GM18907 (cell line): ENCODE measurements around the gene WNT10A.

Experiments
- ATAC-seq: cut with Tn5 transposase; IDR thresholded peaks from one replicate; pipeline ENCODE4 v1.9.1; 2021; ENCODE audit warnings: mild to moderate bottlenecking, moderate library complexity; ENCODE audit not compliant: unreplicated experiment

WNT10A gene

DNA sequence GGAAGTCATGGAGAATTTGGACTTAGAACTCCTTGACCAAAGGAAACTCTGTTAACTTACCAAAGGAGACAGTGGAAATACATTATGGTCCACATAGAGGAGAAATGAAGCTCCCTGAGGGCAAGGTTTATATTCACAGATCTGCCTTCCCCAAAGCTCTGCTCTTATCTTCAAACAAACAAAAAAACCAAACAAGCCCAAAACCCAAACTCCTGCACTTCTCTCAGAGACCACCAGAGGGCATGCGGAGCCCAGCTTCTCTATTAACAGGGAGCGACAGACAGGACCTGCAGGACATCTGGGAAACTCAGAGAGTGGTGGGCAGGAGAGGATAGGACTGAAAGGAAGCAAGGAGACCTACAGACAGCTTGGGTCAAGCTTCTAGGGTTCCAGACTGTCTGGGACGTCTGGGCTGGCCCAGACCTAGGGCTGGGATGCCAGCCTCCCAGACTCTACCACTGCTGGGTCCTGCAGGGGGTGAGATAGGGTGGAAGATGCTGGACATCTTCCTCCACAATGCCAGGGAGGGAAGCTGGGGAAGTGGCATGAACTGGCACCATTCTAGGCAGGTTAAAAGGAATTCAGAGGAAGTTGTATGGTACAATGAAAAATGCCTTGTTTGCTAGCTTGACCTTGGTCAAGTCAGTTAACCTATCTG is 4.0 kb upstream of the WNT10A start:
- no peak for ATAC-seq

DNA sequence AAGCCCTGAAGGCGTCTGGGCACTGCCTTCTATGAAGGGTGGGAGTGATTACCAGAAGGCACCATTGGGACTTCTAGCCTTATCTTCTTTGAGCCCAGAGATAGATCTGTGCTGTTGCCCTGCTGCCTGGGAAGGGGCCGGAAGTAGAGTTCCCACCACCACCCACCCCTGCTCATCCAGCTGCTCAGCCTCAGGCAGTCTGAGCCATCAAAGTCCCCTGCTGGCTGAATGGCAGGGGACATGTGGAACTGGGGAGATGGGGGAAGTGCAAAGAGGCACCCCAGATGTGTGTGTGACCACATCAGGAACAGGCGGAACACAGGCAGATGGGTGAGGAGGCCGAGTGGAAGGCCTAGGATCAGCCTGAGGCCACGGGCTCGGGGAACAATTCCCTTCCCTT is 3.3 kb upstream of the WNT10A start:
- ATAC-seq, result no peak

DNA sequence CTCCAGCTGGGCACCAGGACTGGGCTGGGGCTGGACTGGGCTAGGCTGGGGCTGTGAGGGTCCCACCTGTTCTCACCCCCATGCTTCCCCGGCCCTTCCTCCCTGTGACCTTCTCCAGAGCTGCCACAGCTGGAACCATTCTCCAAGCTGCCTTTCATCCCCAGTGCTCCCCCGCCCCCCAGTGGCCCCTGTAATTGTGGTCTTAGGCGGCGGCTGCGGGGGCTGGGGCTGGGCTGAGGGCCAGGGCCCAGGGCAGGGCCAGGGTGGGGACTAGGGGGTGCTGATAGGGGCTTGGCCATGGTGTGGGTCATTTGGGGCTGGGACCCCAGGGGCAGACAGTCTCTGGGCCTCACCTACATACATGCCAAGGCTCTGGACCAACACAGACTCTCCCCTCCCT is 2.8 kb upstream of the WNT10A start:
- no peak for ATAC-seq

DNA sequence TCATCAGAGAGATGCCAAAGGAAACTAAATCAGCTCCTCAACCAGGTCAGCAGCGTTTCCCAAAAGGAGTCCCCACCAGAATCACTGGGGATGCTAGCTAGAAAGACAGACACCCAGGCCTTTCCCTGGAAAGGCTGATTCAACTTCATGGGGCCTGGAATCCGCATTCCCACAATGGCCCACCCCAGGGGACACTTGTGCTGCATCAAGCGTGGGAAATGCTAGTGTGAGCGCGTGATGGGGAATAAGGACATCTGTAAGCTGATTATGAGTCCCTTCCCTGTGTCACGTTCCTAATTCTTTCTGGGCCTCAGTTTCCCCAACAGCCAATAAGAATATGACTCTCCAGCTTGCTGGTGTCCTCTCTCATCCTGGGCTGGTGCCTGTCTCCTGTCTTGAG is 2.2 kb upstream of the WNT10A start:
- ATAC-seq, result no peak

DNA sequence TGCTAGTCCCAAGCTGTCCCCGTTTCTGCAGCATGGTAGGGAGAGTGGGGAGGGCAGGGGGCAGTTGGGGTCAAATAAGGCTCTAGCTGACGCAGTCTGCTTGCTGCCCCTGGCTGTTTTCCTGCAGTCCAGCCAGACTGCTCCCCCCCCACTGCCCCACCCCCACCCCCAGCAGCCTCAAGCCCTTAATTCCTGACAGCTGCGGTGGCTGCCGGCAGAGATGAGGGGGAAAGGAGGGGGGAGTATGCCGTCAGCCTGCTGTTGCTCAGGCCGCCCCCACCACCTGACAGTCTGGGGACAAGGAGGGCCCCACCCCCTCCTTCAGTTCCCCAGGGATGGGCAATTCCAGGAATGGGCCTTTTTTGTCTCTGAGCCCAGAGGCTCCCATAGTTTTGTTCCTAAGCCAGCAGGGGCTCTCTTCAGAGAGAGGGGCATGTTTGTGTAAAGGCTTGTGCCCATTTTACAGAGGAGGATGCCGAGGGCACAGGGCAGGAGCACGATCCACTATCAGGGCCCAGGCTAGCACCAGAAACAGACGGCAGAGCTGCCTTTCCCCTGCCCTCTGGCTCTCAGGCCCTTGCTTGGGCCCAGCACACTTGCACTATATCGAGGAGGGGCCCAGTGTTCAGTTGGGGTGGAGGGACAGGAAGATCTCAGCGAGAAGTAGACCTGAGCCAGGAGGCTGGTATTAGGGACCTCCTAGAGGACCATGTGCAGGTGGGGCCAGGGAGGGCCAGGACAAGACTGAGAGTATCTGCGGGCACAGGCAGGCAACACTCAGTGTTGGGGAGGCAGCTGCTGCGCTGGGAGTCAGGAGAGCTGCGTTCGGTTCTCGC is 1.5 kb upstream of the WNT10A start:
- ATAC-seq, result peak; percentile 11

DNA sequence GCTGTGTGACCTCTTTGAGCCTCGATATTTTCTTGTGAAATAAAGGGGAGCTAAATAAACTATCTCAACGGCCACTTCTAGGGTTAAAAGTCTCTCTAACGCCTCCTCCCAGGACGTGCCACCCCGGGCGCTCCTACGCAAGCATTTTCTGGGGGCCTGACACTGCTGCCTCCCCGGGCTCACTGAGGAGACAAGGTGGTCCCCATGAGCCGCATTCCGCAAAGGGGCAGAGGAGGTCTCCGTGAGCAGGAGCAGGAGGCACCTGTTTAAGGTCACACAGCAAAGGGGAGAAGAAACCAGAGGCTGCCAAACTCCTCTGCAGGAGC is 913 bp upstream of the WNT10A start:
- ATAC-seq, result no peak

DNA sequence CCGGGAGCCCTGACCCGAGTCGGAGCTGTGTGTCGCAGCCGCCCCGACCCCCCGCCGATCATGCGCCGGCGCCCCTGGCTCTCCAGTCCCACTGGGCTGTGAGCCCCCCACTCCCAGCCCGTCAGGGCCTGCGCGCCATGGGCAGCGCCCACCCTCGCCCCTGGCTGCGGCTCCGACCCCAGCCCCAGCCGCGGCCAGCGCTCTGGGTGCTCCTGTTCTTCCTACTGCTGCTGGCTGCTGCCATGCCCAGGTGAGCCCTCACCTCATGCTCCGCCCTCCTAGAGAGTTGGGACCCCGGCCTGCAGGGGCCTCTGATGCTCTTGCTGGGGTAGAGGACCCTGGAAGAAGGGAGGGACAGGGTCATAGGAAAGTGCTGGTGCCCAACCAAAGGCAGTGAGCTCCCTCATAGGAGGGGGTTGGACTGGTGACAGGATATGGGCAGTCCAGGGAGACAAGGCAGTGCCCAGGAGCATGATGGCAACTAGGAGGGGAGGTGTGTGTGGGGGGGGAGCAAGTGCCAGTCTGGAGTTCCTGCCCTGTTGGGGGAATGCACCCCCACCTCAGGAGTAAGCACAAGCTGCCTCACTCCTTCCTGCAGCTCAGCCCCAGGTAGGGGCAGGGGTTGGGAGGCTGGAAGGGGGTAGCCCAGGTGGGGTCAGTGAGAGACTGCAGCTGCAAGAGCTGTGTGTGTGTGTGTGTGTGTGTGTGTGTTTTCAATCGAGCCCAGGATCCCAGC is 375 bp downstream of the WNT10A start:
- ATAC-seq, result no peak

DNA sequence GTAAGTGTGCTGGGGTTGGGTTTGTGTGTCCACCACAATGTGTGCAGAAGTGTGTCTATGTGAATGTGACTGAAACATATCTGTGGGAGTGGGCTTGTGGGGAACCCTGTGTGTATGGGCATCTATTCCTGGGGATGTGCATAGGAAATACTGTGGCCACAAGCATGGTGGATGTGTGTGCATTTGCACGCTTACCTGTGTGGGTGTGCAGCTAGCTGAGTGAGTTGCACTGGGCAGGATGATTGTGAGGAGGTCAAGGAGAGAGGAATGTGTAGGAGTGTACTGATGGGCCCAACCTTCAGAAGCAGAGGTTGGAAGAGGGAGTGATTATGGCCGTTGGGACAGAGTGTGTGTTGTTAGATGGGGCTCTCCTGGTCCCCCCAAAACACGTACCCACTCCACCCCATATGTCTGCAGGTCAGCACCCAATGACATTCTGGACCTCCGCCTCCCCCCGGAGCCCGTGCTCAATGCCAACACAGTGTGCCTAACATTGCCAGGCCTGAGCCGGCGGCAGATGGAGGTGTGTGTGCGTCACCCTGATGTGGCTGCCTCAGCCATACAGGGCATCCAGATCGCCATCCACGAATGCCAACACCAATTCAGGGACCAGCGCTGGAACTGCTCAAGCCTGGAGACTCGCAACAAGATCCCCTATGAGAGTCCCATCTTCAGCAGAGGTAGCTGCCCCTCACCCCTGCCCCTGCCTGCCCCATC is 1.2 kb downstream of the WNT10A start:
- ATAC-seq, result no peak

DNA sequence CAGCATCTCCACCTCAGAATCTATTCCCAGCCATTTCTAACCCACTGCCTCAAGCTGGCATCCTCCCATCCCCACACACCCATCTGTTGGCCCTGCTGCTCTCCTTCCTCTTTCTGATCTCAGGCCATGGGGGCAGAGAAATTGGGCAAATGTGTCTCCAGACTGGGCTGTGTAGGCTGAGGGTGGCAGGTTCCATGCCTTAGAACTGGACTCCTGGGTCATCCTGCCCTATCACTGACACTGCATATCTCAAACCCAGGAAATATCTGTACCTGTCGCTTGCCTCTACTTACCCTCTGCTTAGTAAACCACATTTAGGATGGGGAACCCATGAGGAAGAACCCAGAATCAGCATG is 1.8 kb downstream of the WNT10A start:
- no peak for ATAC-seq

DNA sequence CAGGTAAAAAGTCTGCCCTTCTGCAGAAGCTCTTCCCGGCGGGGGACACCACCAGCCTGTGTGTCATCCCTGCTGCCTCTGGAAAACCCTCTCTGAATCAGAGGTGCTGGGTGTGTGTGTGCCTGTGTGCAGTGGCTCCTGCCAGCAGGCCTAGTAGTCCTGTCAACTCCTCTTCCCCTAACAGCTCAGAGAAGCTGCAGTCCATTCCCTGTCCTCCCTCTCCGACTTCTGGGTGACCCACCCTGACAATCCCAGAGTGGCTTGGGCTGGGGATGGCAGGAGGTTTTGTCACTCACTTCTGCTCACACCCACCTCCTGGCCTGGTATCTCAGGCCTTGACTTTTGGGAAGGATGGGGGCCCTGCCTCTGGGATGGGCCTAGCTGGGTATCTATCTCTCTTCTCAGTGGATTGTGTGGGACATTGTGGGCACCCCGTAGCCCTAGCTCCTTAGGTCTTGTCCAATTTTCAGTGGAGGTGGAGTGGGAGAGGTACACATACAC is 2.3 kb downstream of the WNT10A start:
- no peak for ATAC-seq

DNA sequence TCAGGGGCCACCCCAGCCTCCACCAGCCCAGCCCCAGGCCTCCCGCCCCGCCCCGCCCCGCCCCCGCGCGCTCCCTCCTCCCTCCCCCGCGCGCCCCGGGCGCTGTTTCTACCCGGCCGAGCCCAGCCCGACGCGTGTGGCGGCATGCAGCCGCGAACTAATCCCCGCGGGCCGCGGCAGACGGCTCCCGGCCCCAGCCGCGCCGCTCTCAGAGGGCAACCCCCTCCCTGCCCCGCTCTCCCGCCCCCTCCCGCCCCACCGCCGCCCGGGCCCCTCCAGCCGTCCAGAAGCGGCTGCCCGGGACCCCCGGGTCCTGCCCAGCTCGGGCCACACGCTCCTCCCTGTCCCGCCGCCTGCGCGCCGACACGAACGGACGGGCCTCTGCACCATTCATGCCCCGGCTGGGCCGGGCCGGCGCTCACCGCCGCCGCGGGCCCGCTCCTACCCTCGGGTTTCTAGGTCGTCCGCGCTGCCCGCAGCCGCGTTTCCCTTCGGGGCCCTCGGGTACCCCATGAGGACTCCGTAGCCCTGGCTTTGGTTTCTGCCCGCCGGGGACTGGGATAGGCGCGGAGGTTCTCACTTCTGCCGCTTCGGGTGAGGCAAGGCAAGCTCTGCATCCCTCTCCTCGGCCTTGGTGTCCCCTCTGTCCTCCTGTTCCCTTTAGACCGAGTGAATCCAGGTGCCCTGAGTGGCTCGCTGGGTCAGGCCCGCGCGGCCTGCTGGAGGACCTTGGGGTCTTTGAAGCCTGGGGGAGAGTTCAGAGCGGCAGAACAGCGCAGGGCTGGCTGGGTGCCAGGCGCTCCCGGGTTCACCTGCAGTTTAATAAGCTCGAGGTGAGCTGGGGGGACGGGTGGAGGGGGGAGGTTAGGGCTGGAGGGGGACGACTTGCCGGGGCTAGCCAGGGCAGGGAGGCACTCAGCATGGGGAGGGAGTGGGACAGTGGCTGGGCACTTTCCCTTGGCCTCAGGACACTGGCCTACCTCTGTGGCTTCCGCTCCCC is 3.1 kb downstream of the WNT10A start:
- ATAC-seq, result no peak

DNA sequence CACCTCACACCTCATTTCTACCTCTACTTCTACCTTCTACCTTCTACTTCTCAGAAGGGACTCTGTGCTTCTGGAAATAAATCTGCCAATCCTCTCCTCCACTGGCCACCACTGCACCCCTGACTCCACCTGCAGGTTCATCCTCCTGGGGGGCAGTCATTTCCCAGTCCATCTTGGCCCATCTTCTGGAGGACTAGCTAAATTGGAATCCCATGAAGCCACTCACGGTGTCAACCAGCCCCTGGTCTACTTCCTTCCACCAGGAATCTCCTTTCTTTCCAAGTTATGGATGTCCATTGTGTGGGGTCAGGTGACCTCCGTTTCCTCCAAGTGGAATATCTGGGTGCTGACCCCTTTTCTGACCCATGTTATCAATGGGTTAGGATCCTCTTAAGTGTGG is 3.9 kb downstream of the WNT10A start:
- ATAC-seq, result no peak

DNA sequence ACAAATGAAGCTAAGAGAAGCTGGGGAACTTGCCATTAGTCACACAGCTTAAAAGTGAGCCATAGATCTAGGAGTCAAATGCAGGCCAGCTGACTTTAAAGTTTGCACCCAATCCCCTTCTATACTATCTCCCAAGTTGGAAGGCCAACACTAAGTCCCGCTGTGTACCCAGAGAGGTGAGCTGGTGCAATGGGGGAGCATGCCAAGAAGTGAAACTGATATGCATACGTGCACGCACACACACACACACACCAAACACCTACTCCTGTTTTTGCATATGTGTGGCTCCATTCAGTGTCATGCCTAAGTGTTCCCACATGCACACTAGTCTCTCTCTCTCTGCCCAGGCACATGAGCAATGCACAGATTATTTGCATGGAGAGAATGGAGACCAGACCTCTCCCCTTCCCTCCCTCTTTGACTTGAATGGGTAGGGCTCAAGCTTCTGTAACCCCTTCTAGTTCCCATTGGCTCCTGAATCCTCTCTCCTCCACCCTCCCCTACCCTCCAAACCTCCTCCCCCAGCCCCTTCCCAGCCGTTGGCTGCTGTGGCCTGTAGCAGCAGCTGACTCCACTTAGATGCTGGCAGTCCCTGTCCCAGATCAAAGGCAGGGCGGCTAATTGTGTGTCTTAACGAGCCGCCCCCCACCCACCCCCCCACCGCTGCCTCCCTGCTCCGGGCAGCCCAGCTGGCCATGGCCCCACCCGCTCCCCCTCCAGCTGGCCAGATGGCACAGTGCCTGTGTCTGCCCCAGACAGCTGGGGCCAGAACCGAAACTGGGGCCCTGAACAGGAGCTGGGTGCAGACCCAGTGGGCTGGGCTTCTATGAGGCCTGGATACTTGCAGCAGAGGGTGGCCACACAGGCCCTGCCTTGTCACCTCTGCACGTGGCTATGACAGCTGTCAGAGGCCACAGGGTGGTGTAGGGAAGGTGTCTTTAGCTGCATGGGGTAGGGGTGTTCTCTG is 5.6 kb downstream of the WNT10A start:
- ATAC-seq, result peak; percentile 67

DNA sequence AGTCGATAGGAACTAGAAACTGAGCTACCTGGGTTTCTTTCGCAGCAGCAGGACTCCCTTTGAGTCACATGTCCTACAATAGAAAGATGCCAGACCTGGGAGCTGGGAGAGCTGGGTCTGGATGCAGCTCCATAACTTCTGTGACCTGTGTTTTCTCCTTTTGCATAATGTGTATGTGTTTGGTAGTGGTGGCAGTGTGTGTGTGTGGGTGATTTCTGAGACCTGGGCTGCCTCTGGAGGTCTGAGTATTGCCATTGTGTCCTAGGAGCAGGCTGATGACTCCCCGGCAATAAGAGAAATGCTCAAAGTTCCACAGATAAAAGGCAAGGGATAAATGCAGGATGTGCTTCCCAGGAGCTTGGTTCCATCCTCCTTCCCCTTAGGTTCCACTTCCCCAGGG is 6.4 kb downstream of the WNT10A start:
- no peak for ATAC-seq

DNA sequence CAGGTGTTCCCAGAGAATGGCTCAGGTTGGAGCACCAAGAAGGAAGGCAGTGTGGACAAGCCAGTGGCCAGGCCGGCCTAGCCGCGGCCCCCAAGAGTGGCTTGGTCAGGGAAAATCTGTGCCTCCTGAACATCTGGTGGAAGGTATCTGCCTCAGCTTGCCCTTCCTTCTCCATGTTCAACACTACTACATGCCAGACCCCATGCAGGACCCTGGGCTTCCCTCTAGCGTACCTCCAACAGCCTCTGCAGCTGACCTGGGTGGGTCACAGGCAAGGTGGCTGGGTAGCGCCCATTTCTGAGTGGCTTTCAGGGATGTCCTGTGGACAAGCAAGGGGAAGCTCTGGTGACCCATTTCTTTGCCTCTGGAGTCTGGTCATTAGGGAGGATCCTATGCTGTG is 7.7 kb downstream of the WNT10A start:
- no peak for ATAC-seq

DNA sequence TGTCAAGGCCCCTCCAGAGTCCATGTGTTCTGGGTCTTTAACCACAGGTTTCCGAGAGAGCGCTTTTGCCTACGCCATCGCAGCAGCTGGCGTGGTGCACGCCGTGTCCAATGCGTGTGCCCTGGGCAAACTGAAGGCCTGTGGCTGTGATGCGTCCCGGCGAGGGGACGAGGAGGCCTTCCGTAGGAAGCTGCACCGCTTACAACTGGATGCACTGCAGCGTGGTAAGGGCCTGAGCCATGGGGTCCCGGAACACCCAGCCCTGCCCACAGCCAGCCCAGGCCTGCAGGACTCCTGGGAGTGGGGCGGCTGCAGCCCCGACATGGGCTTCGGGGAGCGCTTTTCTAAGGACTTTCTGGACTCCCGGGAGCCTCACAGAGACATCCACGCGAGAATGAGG is 9.3 kb downstream of the WNT10A start:
- ATAC-seq, result no peak

DNA sequence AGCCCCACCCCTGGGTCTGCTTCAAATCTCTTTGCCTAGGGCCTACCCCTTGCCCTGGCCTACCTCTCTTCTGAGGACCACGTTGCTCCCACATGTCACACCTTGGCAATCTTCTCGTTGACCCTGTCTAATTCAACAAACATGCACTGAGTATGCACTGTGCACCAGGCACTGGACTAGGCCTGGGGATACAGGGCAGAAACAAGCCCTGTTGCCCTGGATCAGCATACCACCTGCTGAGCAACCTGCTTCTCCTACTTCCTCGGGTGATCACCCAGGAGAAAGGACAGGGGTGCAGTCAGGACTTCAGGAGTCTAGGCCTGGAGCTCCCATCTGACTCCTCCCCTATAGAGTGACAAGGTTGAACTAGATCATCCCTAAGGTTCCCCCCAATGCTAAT is 9.7 kb downstream of the WNT10A start:
- no peak for ATAC-seq

DNA sequence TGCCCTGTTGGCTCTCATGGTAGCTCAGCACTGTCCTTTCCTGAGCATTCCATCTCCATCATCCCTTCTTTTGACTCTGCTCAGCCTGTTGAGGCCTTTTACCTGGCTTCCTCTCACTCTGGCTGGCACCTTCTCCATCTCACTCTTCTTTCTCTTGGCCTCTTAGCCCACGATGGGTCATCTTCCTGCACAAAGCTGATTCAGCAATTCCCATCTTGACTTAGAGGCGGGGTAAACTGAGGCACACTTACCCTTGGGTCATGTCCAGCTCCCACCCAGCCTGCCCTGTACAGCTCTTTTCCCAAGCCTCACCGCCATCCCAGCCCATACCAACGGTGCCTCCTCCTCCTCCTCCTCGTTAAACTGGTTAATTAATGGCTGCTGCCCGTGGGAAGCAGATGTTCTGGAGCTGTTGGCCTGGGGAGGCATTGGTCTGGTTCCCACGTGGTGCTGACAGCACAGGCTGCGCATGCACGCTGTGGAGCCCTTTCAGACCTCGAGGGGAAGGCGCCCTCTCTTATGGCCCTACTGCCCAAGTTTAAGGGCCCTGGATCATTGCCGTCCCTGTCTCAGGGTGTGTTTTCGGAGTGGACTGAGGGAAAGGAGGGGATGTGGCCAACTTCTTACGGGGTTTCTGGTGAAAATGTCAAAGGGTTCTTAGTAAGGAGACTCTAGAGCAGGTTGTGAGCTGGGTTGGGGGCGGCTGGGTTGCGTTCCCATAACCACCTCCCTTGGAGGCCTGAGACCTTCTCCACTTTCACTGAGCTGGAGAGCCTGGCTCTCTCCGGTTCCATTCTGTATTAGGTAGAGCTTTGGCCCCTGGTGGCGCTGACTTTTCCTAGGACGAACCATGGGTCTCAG is 10.9 kb downstream of the WNT10A start:
- ATAC-seq, result no peak
